ENCODE data around the gene SUSD1.

Gene SUSD1

GRCh38 chr9:112059966-112060320, 115.2 kb downstream of the SUSD1 start:
- no peak for TF ChIP-seq REST (IDR thresholded peaks at IDR 0.05; ENCODE audit: insufficient read depth in 1 of 2, low read depth in 2 of 2, low read length in 2 of 2)
- TF ChIP-seq FOXP2 (optimal IDR thresholded peaks at IDR 0.05; ENCODE audit: borderline replicate concordance, extremely low read depth, extremely low read length, insufficient read depth), result no peak
- TF ChIP-seq POLR2AphosphoS5 (IDR thresholded peaks at IDR 0.05; ENCODE audit: low read depth, low read length), result no peak
- TF ChIP-seq SIN3A (IDR thresholded peaks at IDR 0.05; ENCODE audit: borderline replicate concordance, insufficient read depth, low read length), result no peak
- no peak for TF ChIP-seq TAF1 (IDR thresholded peaks at IDR 0.05; ENCODE audit: borderline replicate concordance, insufficient read depth, low read length)

GRCh38 chr9:112059145-112059965, 115.7 kb downstream of the SUSD1 start:
- TF ChIP-seq SIN3A (IDR thresholded peaks at IDR 0.05; ENCODE audit: borderline replicate concordance, insufficient read depth, low read length) (no peak), TAF1 (IDR thresholded peaks at IDR 0.05; ENCODE audit: borderline replicate concordance, insufficient read depth, low read length) (no peak), REST (IDR thresholded peaks at IDR 0.05; ENCODE audit: insufficient read depth in 1 of 2, low read depth in 2 of 2, low read length in 2 of 2) (no peak), POLR2AphosphoS5 (IDR thresholded peaks at IDR 0.05; ENCODE audit: low read depth, low read length) (no peak), FOXP2 (optimal IDR thresholded peaks at IDR 0.05; ENCODE audit: borderline replicate concordance, extremely low read depth, extremely low read length, insufficient read depth) (no peak)

GRCh38 chr9:112056996-112057395, 118.1 kb downstream of the SUSD1 start:
- TF ChIP-seq FOXP2 (optimal IDR thresholded peaks at IDR 0.05; ENCODE audit: borderline replicate concordance, extremely low read depth, extremely low read length, insufficient read depth) (no peak), TAF1 (IDR thresholded peaks at IDR 0.05; ENCODE audit: borderline replicate concordance, insufficient read depth, low read length) (no peak), REST (IDR thresholded peaks at IDR 0.05; ENCODE audit: insufficient read depth in 1 of 2, low read depth in 2 of 2, low read length in 2 of 2) (no peak), SIN3A (IDR thresholded peaks at IDR 0.05; ENCODE audit: borderline replicate concordance, insufficient read depth, low read length) (no peak), POLR2AphosphoS5 (IDR thresholded peaks at IDR 0.05; ENCODE audit: low read depth, low read length) (no peak)

GRCh38 chr9:112054916-112055315, 120.2 kb downstream of the SUSD1 start:
- no peak for TF ChIP-seq POLR2AphosphoS5 (IDR thresholded peaks at IDR 0.05; ENCODE audit: low read depth, low read length)
- no peak for TF ChIP-seq REST (IDR thresholded peaks at IDR 0.05; ENCODE audit: insufficient read depth in 1 of 2, low read depth in 2 of 2, low read length in 2 of 2)
- TF ChIP-seq FOXP2 (optimal IDR thresholded peaks at IDR 0.05; ENCODE audit: borderline replicate concordance, extremely low read depth, extremely low read length, insufficient read depth), result no peak
- TF ChIP-seq TAF1 (IDR thresholded peaks at IDR 0.05; ENCODE audit: borderline replicate concordance, insufficient read depth, low read length), result no peak
- TF ChIP-seq SIN3A (IDR thresholded peaks at IDR 0.05; ENCODE audit: borderline replicate concordance, insufficient read depth, low read length), result no peak

All from PFSK-1 (cell line).